K562 (cell line): ENCODE data around the gene KRI1. TPM values are rescaled to one million over a fixed set of nuclear protein-coding genes. Genes with fewer than 3 reads are reported as not detected.
A peak's percentile ranks its signal among the peaks of the same experiment; 100 is the strongest.

ENCODE experiments used
- ELF2 ChIP-seq: fragments of 250-450 bp; sonication (Bioruptor Pico); IDR thresholded peaks from 2 replicates; pipeline ENCODE4 v1.5.0; 2021; ENCODE audit warnings: mild to moderate bottlenecking
- ETS1 ChIP-seq: conservative IDR thresholded peaks from 2 replicates; pipeline ENCODE4 v1.6.1; 2011; ENCODE audit warnings: low read depth, mild to moderate bottlenecking, low read length; ENCODE audit not compliant: control insufficient read depth
- HBP1 ChIP-seq: fragments of 450-650 bp; formaldehyde crosslinking; IDR thresholded peaks from 2 replicates; pipeline ENCODE4 v1.4.0; 2022; ENCODE audit warnings: missing genetic modification characterization
- TRIM28 ChIP-seq: fragments of 450-650 bp; IDR thresholded peaks from 2 replicates; pipeline ENCODE4 v1.6.1; 2017
- ZBED1 ChIP-seq: IDR thresholded peaks from 2 replicates; pipeline ENCODE4 v1.6.1; 2014
- ZBTB26 ChIP-seq: fragments of 450-650 bp; formaldehyde crosslinking; IDR thresholded peaks from 2 replicates; pipeline ENCODE4 v1.4.0; 2022; ENCODE audit warnings: missing genetic modification characterization
- ZBTB7A ChIP-seq: IDR thresholded peaks from 2 replicates; pipeline ENCODE4 v1.6.1; 2011; ENCODE audit warnings: low read depth, mild to moderate bottlenecking, low read length, moderate library complexity, borderline replicate concordance; ENCODE audit not compliant: control insufficient read depth
- ZNF407 ChIP-seq: fragments of 450-650 bp; IDR thresholded peaks from 2 replicates; pipeline ENCODE4 v1.6.1; 2016; ENCODE audit warnings: low read depth
- polyA plus RNA-seq, 8 experiments: library from polyadenylated mRNA; depleted of rRNA in 4 of 8; stranded (reverse) in 5 of 8; unstranded in 3 of 8; fragments of >200 nt; fragmentation: Nextera tagmentation in 2 of 8; fragmentation: Illumina TruSeq in 1 of 8; extraction: Ambion mirVana in 2 of 8; extraction: Trizol in 1 of 8; gene quantifications; 2 replicates each; pipeline versions ENCODE4 v1.2.1 to v1.2.3, GENCODE V29; 2011 to 2014; ENCODE audit warnings: inconsistent platforms in 1 of 8, missing spikeins in 1 of 8
- total RNA-seq, 7 experiments: library from RNA; depleted of rRNA in 6 of 7; stranded (reverse); fragments of >200 nt in 6 of 7; fragmentation: Illumina TruSeq in 2 of 7; extraction: Trizol in 2 of 7; gene quantifications; 2 replicates each; pipeline versions ENCODE4 v1.2.1 to v1.2.3, GENCODE V29; 2011 to 2021; ENCODE audit warnings: low replicate concordance in 1 of 7
- TF ChIP-seq, protein P1 (sequence below): fragments of 450-650 bp; formaldehyde crosslinking; IDR thresholded peaks from 2 replicates; pipeline ENCODE4 v1.4.0; 2020; ENCODE audit warnings: mild to moderate bottlenecking, mixed read lengths
- TF ChIP-seq, protein P2 (sequence below): fragments of 250-450 bp; sonication (Bioruptor Pico); IDR thresholded peaks from 2 replicates; pipeline ENCODE4 v1.4.0; 2020; ENCODE audit warnings: borderline replicate concordance

The KRI1 gene
- total and polyA plus RNA-seq, 9 of the 15 experiments (the other 6 are each of a cell fraction or from before 2014, with no cell fraction given) = 1.1 to 50.7 (median 24.7) TPM

DNA sequence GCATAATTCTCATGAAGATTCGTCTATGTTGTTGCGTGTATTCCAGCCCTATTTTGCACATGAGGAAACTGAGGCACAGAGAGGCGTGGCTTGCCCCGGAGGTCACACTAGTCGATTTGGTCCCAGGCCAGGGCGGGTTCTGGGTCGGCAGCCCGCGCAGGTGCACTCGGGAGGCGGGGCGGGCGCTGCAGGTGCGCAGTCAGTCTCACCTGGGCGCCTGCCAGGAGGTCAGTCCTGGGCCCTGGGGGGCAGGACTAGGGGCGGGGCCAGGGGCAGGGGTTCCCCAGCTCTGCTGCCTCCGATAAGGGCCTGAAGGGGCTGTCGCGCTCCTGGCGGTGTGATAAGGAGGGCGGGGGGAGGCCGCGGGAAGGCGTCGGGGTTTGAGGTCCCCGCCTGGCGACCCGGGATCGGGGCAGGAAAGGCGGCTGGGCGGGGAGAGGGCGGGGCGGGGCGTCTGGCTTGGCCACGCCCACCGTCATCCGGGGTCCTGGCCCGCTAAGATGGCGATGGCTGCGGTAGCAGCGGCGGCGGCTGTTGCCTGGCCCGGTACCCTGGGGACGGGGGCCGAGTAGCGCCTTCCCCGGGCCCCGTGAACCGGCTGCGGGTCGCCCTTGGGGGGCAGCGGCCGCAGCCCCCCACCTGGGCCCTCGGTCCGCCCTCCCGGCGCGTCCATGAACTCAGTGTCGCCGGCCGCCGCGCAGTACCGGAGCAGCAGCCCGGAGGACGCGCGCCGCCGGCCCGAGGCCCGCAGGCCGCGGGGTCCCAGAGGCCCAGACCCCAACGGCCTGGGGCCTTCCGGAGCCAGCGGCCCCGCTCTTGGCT is 22.2 kb downstream of the KRI1 start, which contains the start of gene ATG4D (continued):
- TF ChIP-seq ZNF407 (no peak), ZBTB7A (peak; percentile 96), ZBTB26 (CRISPR knock-in tag) (no peak), ZBED1 (peak; percentile 79; the same call in 1 of the 2 replicates), TRIM28 (no peak), HBP1 (no peak), ETS1 (no peak; the same call in 1 of the 2 replicates), ELF2 (CRISPR knock-in tag) (no peak)
- TF ChIP-seq, protein P1, sequence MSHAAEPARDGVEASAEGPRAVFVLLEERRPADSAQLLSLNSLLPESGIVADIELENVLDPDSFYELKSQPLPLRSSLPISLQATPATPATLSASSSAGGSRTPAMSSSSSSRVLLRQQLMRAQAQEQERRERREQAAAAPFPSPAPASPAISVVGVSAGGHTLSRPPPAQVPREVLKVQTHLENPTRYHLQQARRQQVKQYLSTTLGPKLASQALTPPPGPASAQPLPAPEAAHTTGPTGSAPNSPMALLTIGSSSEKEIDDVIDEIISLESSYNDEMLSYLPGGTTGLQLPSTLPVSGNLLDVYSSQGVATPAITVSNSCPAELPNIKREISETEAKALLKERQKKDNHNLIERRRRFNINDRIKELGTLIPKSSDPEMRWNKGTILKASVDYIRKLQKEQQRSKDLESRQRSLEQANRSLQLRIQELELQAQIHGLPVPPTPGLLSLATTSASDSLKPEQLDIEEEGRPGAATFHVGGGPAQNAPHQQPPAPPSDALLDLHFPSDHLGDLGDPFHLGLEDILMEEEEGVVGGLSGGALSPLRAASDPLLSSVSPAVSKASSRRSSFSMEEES (CRISPR knock-in tag) = no peak
- TF ChIP-seq, protein P2, sequence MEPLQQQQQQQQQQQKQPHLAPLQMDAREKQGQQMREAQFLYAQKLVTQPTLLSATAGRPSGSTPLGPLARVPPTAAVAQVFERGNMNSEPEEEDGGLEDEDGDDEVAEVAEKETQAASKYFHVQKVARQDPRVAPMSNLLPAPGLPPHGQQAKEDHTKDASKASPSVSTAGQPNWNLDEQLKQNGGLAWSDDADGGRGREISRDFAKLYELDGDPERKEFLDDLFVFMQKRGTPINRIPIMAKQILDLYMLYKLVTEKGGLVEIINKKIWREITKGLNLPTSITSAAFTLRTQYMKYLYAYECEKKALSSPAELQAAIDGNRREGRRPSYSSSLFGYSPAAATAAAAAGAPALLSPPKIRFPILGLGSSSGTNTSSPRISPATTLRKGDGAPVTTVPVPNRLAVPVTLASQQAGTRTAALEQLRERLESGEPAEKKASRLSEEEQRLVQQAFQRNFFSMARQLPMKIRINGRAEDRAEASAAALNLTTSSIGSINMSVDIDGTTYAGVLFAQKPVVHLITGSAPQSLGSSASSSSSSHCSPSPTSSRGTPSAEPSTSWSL (CRISPR knock-in tag) = no peak
